GM13977 (cell line): ENCODE data around the gene CREB3L4.

Experiments used
- DNase-seq: peaks from one replicate; pipeline ENCODE4 v3.0.0; 2012; ENCODE audit warnings: low spot score
- in situ Hi-C: fragments of 300-500 bp; cut with MboI; formaldehyde crosslinking; loops from one replicate; pipeline ENCODE4 v1.12.0; 2022; ENCODE audit warnings: low sequenced_read_pairs, low pct_unique_long_range_greater_than_20kb, mixed read lengths, inconsistent platforms; ENCODE audit not compliant: unreplicated experiment
- TF ChIP-seq, protein P1 (sequence below): IDR thresholded peaks from 2 replicates; pipeline ENCODE4 v1.5.1; 2012; ENCODE audit warnings: mild to moderate bottlenecking, control low read depth; ENCODE audit not compliant: insufficient read depth; ENCODE audit errors: extremely low read depth, missing control alignments

CREB3L4 gene

DNA sequence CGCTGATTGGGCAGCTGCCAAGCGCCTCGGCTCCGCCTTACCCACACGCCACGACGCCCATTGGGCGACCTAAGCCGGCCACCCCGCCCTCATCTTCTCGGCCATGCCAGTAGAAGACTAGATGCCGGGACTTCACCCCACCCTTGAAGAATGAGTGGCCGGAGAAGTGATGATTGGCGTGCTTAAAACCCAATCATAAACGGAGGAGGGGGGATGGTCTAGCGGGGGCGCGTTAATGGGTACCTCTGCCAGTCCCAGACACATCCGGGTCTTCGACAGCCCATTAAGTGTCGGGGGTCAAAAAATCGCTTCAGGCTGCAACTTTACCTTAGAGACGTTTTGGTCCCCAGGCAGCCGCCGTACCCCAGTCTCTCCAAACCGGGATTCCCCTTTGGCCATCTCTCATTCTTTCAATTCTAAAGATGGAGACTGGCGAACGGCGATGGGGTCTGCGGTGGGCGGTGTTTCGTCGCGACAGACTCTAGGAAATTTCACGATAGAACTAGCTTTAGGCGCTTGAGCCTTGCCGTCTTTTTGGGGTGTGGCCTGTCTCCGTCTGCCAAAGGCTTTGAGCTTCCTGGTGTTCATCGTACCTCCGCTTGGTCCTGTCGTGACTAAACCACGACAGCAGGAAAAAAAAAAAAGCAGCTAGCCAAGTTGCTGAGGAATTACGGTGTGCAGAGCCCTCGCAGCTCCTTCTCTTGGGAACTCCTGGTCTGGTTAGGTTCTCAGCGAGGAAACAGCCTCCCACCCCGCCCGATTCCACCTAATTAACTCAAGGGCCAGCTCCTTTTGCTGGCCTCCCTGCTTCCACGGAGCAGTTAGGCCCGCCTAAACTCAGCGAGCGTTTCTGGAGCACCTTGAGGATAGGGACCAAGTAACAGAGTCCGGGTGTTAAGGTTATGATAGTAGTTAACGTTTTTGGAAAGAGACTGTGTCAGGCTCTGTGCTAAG lies 44.5 kb upstream of the CREB3L4 start, which contains the start of gene GATAD2B:
Gene GATAD2B (minus strand): TSS at position 1 of the 954 bp plus-strand sequence. CDS start 94,625 bp downstream, outside the sequence.
- TF ChIP-seq, protein P1, sequence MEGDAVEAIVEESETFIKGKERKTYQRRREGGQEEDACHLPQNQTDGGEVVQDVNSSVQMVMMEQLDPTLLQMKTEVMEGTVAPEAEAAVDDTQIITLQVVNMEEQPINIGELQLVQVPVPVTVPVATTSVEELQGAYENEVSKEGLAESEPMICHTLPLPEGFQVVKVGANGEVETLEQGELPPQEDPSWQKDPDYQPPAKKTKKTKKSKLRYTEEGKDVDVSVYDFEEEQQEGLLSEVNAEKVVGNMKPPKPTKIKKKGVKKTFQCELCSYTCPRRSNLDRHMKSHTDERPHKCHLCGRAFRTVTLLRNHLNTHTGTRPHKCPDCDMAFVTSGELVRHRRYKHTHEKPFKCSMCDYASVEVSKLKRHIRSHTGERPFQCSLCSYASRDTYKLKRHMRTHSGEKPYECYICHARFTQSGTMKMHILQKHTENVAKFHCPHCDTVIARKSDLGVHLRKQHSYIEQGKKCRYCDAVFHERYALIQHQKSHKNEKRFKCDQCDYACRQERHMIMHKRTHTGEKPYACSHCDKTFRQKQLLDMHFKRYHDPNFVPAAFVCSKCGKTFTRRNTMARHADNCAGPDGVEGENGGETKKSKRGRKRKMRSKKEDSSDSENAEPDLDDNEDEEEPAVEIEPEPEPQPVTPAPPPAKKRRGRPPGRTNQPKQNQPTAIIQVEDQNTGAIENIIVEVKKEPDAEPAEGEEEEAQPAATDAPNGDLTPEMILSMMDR: no peak
- in situ Hi-C loops: no loop called here
- peak; percentile 98 for DNase-seq

DNA sequence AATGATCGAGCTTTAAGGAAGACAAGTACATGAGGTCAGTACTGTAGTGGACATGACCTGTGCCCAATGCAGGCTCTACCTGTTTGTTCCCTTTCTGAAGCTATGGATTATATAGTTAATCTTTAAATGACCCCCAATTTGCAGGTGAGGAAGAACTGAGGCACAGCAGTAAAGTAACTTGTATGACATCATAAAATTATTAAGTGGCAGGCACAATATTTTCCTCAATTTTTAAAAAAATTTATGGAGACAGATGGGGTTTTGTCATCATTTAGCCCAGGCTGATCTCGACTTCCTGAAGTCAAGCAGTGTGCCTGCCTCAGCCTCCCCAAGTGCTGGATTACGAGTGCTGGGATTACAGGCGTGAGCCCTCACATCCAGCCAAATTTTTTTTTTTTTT lies 41.3 kb upstream of the CREB3L4 start:
- DNase-seq: no peak
- in situ Hi-C loops: no loop called here
- TF ChIP-seq, protein P1: no peak

DNA sequence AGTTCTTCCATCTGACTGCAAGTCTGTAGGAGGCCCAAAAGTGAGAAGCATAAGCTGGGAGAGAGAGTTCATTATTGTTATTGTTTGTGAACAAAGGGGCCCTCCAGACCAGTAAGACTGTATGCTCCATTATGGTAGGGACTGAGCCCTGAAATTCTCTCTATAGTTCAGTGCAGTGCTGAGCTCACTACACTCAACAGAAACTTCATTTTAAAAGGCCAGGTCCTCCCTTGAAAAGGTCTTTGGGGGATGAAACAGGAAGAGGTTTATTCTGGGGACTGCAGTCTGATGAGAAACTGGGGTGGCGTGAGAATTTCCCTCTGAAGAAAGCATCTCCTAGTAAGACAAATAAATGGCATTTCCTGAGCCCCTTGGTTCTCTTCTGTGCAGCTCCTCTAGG lies 39.5 kb upstream of the CREB3L4 start:
- DNase-seq: peak; percentile 44
- TF ChIP-seq, protein P1: no peak
- in situ Hi-C loops: no loop called here

DNA sequence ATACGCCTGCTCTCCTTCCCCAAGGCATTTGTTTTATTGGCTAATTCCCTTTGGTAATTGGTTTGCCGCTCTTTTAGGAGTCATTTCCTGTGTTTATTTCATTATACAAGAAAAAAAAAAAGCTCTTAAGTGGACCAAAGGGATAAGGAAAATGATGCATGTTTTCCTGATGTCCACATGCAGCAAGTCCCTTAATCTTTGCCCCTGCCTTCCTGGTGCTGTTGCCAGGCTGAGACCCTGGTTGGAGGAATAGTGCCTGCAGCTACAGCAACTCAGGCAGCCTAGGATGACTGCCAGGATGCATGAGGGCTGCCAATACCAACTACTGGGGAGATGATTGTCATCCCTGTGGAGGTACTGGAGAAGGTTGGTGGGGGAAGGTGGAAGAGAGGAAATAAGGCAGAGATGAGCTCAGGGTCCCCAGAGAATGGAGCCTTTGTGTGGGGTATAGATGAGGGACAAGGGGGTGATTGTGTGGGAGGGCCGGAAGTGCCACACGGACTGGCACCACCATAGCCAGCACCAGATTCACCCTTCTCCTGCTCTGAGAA lies 38.8 kb upstream of the CREB3L4 start:
- TF ChIP-seq, protein P1: no peak
- no peak for DNase-seq
- in situ Hi-C loops: no loop called here

DNA sequence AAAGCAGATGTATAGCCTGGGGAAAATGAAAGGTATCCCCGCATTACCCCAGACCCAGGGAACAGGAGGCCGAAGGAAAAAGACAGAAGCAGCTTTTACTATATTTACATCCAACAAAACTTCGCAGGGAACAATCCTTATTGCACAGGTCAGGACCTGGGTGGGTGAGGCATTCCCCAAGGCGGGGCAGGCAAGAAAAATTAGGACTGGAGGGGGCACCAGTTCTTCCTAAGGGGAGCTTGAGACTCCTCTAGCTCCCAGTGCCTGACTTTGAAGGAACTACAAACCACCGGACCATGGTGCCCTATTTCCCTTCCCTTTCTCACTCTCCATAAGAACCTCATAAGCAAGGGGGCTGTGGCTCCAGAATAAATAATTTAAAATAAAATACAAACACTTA lies 38.3 kb upstream of the CREB3L4 start:
- TF ChIP-seq, protein P1: no peak
- in situ Hi-C loops: no loop called here

DNA sequence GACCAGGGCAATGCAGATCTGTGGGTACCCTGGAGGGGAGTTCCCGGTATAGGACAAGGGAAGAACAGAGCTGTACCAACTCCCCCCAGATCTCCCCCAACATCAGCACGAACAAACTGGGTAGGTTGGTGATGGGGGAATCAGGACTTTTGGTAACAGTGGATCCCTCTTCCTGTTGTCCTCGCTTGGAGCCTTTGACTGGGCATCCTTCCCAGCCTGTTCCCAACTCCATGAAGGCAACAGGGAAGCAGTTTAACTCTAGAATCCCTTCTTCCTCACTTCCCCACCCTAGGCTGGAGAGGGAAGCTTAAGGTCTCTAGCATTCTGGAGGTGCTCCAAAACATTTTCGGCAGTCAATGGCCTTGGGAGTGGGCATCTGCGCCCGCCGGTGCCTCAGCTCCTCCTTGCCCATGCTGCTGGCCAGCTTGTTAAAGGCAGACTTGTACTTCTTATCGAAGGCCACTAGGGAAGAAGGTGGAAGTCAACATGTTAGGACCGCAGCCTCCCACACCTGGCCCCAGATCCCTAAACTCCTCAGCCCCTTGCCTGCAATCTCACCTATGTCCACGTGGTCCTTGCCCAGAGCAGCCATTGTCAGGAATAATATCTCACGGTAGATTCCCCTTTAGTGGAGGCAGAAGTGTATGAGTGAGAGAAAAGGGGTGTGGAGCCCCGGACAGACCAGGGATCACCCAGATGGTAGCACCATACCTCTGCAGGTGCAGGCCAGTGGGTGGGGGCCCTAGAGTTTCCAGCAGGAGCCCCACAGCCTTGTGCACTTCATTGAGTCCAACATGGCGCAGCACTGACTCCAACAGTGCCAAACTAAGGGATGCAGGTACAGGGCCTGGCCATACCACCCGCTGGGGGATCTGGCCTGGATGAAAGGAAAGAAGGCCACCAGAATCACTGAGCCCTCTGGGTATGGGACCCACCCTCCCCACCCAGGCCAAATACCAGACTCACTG lies 37.4 kb upstream of the CREB3L4 start:
- in situ Hi-C loops: no loop called here
- TF ChIP-seq, protein P1: no peak
- DNase-seq: no peak

More for the DNA sequence above, 38.3 kb upstream of the CREB3L4 start:
- no peak for DNase-seq
